Activated T-helper 17 cell treated with anti-CD3 and anti-CD28 coated beads, Interleukin-2, amount 50 U/mL, for 72 hours (primary cell): ENCODE measurements around the gene ST6GAL1. TPM values are rescaled to one million over a fixed set of nuclear protein-coding genes. Genes with fewer than 3 reads are reported as not detected.
"Not testable (repeated sequence)": the region's sequence is repeated elsewhere in the genome, so short reads cannot be mapped to it uniquely, and the experiment has no call there.

Experiments
- ATAC-seq: fragments of 150-1000 bp; cut with Tn5 transposase; replicated peaks from 2 replicates; pipeline ENCODE4 v1.10.0; 2021; ENCODE audit warnings: mild to moderate bottlenecking, moderate library complexity
- H3K27ac Mint-ChIP-seq: one replicate; pipeline ENCODE4 v1.8.0; 2022; ENCODE audit warnings: mixed read lengths
- H3K27me3 Mint-ChIP-seq: one replicate; pipeline ENCODE4 v1.8.0; 2022; ENCODE audit warnings: mixed read lengths
- H3K36me3 Mint-ChIP-seq: one replicate; pipeline ENCODE4 v1.8.0; 2022; ENCODE audit warnings: low read depth, mild to moderate bottlenecking, mixed read lengths
- H3K4me1 Mint-ChIP-seq: one replicate; pipeline ENCODE4 v1.8.0; 2022; ENCODE audit warnings: mixed read lengths
- H3K4me3 Mint-ChIP-seq: one replicate; pipeline ENCODE4 v1.8.0; 2022; ENCODE audit warnings: mild to moderate bottlenecking, mixed read lengths
- H3K9me3 Mint-ChIP-seq: one replicate; pipeline ENCODE4 v1.8.0; 2022; ENCODE audit warnings: mixed read lengths
- total RNA-seq, 2 donors: library from RNA; stranded (reverse); gene quantifications; one replicate each; pipeline ENCODE4 v1.2.3, GENCODE V29; 2022

Gene ST6GAL1, protein sequence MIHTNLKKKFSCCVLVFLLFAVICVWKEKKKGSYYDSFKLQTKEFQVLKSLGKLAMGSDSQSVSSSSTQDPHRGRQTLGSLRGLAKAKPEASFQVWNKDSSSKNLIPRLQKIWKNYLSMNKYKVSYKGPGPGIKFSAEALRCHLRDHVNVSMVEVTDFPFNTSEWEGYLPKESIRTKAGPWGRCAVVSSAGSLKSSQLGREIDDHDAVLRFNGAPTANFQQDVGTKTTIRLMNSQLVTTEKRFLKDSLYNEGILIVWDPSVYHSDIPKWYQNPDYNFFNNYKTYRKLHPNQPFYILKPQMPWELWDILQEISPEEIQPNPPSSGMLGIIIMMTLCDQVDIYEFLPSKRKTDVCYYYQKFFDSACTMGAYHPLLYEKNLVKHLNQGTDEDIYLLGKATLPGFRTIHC
- total RNA-seq = 10 to 100 TPM; 68.0 to 77.4 TPM

DNA sequence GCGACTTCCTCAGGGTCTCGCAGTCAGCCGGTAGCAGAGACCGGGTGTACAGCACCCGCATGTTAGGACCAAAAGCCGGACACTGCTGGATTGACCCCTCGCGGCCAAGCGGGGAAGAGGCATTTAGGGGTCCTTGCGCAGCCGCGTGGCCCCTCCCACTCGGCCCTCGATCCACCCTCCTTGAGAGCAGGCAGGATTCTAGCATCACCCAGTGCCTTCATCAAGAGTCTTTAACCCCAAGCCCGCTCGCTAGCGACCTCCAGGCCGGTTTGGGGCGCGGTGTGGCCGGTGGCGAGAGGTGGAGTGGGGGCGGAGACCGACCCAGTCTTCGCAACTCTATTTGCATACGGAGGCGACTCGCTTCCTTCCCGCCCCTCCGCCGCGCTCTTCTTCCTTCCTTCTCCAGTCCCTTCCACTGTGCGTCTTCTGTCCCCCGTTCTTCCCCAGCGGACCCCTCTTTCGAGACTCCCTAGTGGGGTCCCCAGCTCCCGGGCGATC lies at the start of gene ST6GAL1:
TSS of gene ST6GAL1 (plus strand) at position 384 of the 498 bp plus-strand sequence. CDS start 112,178 bp downstream, outside the sequence.
- ATAC-seq = peak; percentile 55
- Mint-ChIP-seq H3K4me3 (peak within 1 kb of the TSS; percentile 96), H3K9me3 (no peaks in the 10 kb centered on the region), H3K27me3 (no peaks in the 10 kb centered on the region), H3K27ac (peak within 1 kb of the TSS; percentile 91), H3K36me3 (peaks cover 34% of the 10 kb centered on the region), H3K4me1 (peaks cover 23% of the 10 kb centered on the region)

DNA sequence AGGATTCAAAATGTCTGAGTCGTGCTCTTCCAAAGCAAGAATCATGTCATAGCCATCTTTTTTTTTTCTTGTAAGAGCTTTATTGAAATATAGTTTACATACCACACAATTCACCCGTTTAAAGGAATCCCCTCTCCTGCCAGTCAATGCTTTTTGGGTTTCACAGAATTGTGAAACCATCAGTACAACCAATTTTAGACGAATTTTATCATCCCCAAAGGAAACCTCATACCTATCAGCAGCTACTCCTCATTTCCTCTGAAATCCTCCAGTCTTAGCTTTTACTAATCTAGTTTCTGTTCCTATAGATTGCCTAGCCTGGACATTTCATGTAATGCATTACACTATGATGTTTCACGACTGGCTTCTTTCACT lies 48.2 kb upstream of the ST6GAL1 start:
- H3K4me3 Mint-ChIP-seq = peak overlapping the region; percentile 49

DNA sequence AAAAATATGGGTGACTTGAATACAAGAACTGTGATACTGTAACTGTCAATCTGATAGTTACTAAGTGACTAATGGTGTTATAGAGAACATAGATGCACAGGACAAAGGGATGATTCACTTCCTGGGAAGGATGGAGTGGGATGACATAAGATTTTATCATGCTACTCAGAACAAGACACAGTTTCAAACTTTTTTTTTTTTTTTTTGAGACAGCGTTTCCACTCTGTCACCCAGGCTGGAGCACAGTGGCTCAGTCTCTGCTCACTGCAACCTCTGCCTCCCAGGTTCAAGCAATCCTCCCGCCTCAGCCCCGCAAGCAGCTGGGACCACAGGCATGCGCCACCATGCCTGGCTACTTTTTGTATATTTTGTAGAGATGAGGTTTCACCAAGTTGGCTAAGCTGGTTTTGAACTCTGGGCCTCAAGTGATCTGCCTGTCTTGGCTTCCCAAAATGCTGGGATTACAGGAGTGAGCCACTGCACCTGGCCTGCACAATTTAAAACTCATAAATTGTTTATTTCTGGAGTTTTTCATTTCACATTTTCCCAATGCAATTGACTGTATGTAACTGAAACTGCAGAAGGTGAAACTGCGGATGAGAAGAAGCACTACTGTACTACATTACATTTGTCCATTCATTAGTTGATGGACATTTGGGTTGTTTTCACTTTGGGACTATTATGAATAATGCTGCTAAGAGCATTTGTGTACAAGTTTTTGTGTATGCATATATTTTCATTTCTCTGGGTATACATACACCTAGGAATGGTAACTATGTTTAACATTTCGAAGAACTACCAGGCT lies 47.2 kb upstream of the ST6GAL1 start:
- Mint-ChIP-seq H3K9me3 (no peaks in the 10 kb centered on the region), H3K27ac (peak overlapping the region; percentile 86)

More for the DNA sequence above, 48.2 kb upstream of the ST6GAL1 start:
- Mint-ChIP-seq H3K4me1 (peaks cover 36% of the 10 kb centered on the region), H3K36me3 (no peaks in the 10 kb centered on the region), H3K27me3 (no peaks in the 10 kb centered on the region), H3K9me3 (no peaks in the 10 kb centered on the region), H3K27ac (peak overlapping the region; percentile 86)
- peak; percentile 68 for ATAC-seq

DNA sequence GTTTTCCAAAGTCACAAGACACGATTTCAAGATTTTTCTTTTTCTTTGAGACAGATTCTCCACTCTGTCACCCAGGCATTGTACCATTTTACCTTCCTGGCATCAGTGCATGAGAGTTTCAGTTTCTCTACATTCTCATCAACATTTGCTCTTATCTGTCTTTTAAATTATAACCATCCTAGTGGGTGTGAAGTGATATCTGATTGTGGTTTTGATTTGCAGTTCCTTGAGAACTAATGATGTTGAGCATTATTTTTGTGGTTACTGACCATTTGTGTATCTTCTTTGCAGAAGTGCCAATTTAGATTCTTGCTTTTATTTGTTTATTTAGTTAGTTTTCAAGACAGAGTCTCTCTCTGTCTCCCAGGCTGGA lies 46.7 kb upstream of the ST6GAL1 start:
- no peaks in the 10 kb centered on the region for H3K9me3 Mint-ChIP-seq
- H3K36me3 Mint-ChIP-seq = no peaks in the 10 kb centered on the region
- H3K4me1 Mint-ChIP-seq = peaks cover 36% of the 10 kb centered on the region
- ATAC-seq = peak; percentile 2
- peak overlapping the region; percentile 86 for H3K27ac Mint-ChIP-seq
- no peaks in the 10 kb centered on the region for H3K27me3 Mint-ChIP-seq
- peak overlapping the region; percentile 49 for H3K4me3 Mint-ChIP-seq

More for the DNA sequence above, 47.2 kb upstream of the ST6GAL1 start:
- H3K4me1 Mint-ChIP-seq = peaks cover 36% of the 10 kb centered on the region
- H3K36me3 Mint-ChIP-seq = no peaks in the 10 kb centered on the region
- peak overlapping the region; percentile 49 for H3K4me3 Mint-ChIP-seq
- no peaks in the 10 kb centered on the region for H3K27me3 Mint-ChIP-seq
- peak; percentile 89 for ATAC-seq

DNA sequence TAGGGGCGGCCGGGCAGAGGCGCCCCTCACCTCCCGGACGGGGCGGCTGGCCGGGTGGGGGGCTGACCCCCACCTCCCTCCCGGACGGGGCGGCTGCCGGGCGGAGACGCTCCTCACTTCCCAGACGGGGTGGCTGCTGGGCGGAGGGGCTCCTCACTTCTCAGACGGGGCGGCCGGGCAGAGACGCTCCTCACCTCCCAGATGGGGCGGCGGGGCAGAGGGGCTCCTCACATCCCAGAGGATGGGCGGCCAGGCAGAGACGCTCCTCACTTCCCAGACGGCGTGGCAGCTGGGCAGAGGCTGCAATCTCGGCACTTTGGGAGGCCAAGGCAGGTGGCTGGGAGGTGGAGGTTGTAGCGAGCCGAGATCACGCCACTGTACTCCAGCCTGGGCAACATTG lies 45.5 kb upstream of the ST6GAL1 start:
- H3K4me1 Mint-ChIP-seq = peaks cover 26% of the 10 kb centered on the region
- not testable (repeated sequence) for H3K4me3 Mint-ChIP-seq, ATAC-seq, H3K9me3 Mint-ChIP-seq, H3K27ac Mint-ChIP-seq, H3K36me3 Mint-ChIP-seq, H3K27me3 Mint-ChIP-seq

DNA sequence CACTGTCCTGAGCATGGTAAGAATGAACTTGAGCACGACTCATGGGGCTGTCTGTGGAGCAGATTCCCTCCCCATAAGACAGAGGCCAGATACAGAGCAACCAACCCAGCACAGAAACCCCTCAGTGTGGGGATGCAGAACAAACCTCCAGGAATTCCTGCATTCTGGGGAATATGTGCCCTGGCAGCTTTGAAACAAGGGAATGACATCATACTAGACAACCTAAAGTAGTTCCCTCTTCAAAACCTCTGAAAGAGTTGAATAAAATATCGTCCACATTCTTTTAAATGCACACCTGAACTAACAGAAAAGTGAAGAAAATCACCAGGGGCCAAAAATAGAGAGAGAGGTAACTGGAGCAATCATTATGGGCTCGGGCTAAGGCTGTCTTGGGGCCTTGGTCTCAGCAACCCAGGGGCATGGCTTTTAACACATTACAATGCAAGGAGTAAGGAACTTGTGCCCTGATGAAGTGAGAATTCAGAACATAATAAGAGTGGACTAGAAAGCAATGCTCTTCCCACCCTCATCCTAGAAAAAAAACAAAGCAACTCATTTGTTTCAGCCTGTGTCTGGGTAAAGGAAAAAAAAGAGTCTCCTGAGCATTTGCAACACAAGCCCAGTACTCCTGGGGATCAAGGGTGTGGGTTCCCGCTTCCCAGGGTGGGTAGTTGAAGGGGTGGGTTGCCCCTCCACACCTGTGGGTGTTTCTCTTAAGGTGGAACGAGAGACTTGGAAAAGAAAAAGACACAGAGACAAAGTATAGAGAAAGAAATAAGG lies 43.9 kb upstream of the ST6GAL1 start:
- H3K27me3 Mint-ChIP-seq = no peaks in the 10 kb centered on the region
- H3K9me3 Mint-ChIP-seq = no peaks in the 10 kb centered on the region
- no peak overlapping the region for H3K4me3 Mint-ChIP-seq
- peaks cover 19% of the 10 kb centered on the region for H3K4me1 Mint-ChIP-seq
- no peak for ATAC-seq
- H3K36me3 Mint-ChIP-seq = no peaks in the 10 kb centered on the region
- no peak overlapping the region for H3K27ac Mint-ChIP-seq

DNA sequence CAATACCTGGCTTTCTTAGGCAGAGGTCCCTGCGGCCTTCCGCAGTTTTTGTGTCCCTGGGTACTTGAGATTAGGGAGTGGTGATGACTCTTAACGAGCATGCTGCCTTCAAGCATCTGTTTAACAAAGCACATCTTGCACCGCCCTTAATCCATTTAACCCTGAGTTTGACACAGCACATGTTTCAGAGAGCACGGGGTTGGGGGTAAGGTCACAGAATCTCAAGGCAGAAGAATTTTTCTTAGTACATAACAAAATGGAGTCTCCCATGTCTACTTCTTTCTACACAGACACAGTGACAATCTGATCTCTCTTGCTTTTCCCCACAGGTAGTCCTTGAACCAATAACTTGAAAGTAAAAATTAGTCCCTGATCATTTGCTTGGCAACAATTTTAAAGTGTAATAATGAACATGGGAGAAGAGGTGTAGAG lies 42.8 kb upstream of the ST6GAL1 start:
- H3K4me1 Mint-ChIP-seq = peaks cover 11% of the 10 kb centered on the region
- not testable (repeated sequence) for H3K4me3 Mint-ChIP-seq, H3K9me3 Mint-ChIP-seq, H3K36me3 Mint-ChIP-seq, H3K27me3 Mint-ChIP-seq, H3K27ac Mint-ChIP-seq, ATAC-seq

DNA sequence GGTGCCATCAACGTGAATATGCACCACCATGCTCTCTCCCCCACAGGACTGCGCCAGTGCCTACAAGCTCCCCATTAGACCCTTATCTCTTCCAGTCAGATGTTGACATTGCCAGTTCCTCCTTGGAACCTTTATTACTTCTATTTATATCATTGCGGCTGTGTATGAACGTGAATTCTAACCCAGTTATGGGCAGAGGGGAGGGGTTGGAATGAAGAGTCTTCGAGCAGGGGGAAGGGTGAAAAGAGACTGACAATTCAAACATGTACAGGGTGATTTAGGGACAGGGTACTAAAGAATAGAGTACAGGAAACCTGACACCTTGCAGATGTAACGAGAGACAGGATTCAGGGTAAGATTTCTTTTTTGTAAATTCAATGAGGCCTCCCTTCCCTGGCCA lies 41.8 kb upstream of the ST6GAL1 start:
- Mint-ChIP-seq H3K4me1 (peaks cover 6% of the 10 kb centered on the region), H3K4me3 (no peak overlapping the region), H3K9me3 (no peaks in the 10 kb centered on the region), H3K27me3 (no peaks in the 10 kb centered on the region), H3K36me3 (no peaks in the 10 kb centered on the region), H3K27ac (no peak overlapping the region)
- ATAC-seq = no peak

DNA sequence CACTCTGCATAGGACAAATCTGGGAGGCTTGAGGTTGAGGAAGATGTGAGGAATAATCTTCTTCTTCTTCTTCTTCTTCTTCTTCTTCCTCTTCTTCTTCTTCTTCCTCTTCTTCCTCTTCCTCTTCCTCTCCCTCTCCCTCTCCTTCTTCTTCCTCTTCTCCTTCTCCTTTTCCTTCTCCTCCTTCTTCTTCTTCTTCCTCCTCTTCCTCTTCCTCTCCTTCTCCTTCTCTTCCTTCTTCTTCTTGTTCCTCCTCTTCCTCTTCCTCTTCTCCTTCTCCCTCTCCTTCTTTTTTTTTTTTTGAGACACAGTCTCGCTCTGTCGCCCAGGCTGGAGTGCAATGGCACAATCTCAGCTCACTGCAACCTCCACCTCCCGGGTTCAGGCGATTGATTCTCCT lies 40.6 kb upstream of the ST6GAL1 start:
- H3K27me3 Mint-ChIP-seq, H3K9me3 Mint-ChIP-seq, H3K36me3 Mint-ChIP-seq, H3K4me1 Mint-ChIP-seq, H3K4me3 Mint-ChIP-seq, ATAC-seq, H3K27ac Mint-ChIP-seq: not testable (repeated sequence)

DNA sequence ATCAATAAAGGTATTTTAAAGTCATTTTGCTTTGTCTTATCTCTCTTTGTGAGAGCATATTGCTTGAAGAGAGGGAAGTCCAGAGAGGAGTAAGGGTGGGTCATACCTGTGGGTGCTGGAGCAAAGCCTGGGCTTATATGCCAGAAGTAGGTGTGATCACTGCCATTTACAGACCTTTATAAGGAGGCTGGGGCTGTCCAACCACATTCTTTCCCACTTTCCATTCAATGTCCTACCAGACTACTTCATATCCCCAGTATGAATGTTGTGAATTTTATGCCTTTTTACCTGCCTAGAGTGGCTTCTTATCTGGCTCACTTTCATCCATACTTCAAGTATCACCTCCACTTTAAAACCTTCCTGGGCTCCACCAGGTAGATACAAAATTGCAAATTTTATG lies 39.4 kb upstream of the ST6GAL1 start:
- H3K27me3 Mint-ChIP-seq = no peaks in the 10 kb centered on the region
- no peak overlapping the region for H3K4me3 Mint-ChIP-seq
- H3K27ac Mint-ChIP-seq = no peak overlapping the region

DNA sequence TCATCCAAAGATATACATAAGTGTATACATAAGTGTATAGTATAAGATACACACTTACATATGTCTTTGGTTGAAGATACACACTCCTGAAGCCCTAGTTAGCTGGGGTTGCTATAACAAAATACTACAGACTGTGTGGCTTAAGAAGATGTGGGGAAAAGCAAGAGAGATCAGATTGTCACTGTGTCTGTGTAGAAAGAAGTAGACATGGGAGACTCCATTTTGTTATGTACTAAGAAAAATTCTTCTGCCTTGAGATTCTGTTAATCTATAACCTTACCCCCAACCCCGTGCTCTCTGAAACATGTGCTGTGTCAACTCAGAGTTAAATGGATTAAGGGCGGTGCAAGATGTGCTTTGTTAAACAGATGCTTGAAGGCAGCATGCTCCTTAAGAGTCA lies 37.3 kb upstream of the ST6GAL1 start:
- H3K27ac Mint-ChIP-seq, H3K9me3 Mint-ChIP-seq, H3K4me1 Mint-ChIP-seq, ATAC-seq, H3K36me3 Mint-ChIP-seq, H3K4me3 Mint-ChIP-seq, H3K27me3 Mint-ChIP-seq: not testable (repeated sequence)

More for the DNA sequence above, 39.4 kb upstream of the ST6GAL1 start:
- Mint-ChIP-seq H3K36me3 (no peaks in the 10 kb centered on the region), H3K9me3 (no peaks in the 10 kb centered on the region), H3K4me1 (peaks cover 3% of the 10 kb centered on the region)
- ATAC-seq = no peak

DNA sequence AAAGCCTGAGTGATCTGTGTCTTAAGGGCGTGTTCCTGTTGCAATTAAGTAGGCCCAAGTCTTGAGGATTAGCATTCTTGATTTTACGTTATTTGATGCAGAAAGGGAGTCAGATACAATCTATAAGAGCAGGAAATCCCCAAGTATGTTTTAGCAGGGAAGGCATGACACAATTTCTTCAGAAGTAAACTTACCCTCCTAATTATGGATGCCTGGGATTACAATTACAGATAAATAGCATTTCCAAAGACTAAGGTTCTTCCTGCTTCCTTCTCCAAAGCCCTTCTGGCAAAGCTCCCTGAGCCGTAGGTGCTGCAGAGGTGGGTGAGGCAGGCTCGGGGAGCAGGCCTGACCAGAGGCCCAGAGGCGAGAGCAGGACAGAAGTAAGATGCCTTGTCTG lies 34.9 kb upstream of the ST6GAL1 start:
- Mint-ChIP-seq H3K9me3 (no peaks in the 10 kb centered on the region), H3K27me3 (no peaks in the 10 kb centered on the region), H3K36me3 (no peaks in the 10 kb centered on the region), H3K27ac (peak overlapping the region; percentile 46), H3K4me1 (peaks cover 6% of the 10 kb centered on the region), H3K4me3 (no peak overlapping the region)
- ATAC-seq = no peak

DNA sequence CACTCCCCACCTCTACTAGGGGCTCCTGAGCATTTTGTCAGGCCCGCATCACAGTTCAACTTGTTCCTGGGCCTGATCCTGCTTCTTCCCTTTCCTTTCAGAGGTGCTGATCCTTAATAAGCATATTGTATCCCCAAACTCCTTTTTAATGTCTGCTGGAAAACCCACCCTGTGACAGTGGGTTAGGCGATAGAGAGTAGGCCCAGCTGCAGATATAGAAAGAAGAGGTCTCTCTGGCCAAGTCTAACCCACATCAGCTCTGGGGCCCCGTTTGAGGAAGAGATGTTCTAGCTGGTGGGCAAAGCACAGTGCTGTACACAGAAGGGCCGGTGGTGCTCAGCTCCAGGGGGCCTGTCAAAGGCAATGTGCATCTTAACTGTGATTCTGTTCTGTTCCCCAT lies 34.3 kb upstream of the ST6GAL1 start:
- H3K4me3 Mint-ChIP-seq = no peak overlapping the region
- H3K27ac Mint-ChIP-seq = no peak overlapping the region
- no peaks in the 10 kb centered on the region for H3K36me3 Mint-ChIP-seq
- peaks cover 12% of the 10 kb centered on the region for H3K4me1 Mint-ChIP-seq
- no peaks in the 10 kb centered on the region for H3K27me3 Mint-ChIP-seq
- no peak for ATAC-seq
- H3K9me3 Mint-ChIP-seq = no peaks in the 10 kb centered on the region

DNA sequence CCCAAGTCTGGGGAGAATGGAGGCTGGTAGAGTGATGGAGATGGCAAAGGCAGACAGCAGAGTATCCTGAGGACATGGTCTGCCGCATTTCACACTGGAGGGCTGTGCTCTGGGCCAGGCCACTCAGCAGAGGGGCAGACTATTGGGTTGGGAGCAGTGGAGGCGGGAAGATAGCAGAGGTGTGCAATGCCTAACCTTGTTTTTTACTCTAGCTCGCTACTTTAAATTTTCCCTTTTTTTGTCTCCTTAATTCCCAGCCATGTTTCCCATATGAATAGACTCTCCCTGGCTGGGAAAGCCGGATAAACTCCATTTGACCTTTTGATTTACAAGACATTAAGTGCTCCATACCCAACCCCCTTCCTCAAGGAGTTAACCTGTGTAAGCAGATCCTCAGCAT lies 33.5 kb upstream of the ST6GAL1 start:
- ATAC-seq = no peak
- no peaks in the 10 kb centered on the region for H3K27me3 Mint-ChIP-seq
- H3K36me3 Mint-ChIP-seq = no peaks in the 10 kb centered on the region
- H3K27ac Mint-ChIP-seq = no peak overlapping the region
- H3K4me1 Mint-ChIP-seq = peaks cover 15% of the 10 kb centered on the region
- no peak overlapping the region for H3K4me3 Mint-ChIP-seq
- no peaks in the 10 kb centered on the region for H3K9me3 Mint-ChIP-seq
